Measurements from ENCODE around the gene RASSF5. TPM values are rescaled to one million over a fixed set of nuclear protein-coding genes. Genes with fewer than 3 reads are reported as not detected.

RASSF5 gene
- total and polyA plus RNA-seq, 2 of the 13 experiments (the other 11 are each of a cell fraction or from before 2014, with no cell fraction given), result 0.18 to 0.40 TPM

GRCh38 chr1:206470692-206471414 is 36.5 kb upstream of the RASSF5 start (continued):
- TF ChIP-seq ZNF362 (CRISPR knock-in tag; IDR thresholded peaks at IDR 0.05; ENCODE audit: borderline replicate concordance) (no peak), ATF6 (CRISPR knock-in tag; conservative IDR thresholded peaks at IDR 0.05) (no peak), ZNF598 (CRISPR knock-in tag; IDR thresholded peaks at IDR 0.05; ENCODE audit: borderline replicate concordance) (no peak), ZNF335 (CRISPR knock-in tag; IDR thresholded peaks at IDR 0.05) (no peak), HNRNPL (IDR thresholded peaks at IDR 0.05; ENCODE audit: low read depth, low read length) (0 out of 2 replicates have a peak, but pooled peaks have one; percentile 32), FOXA1 (IDR thresholded peaks at IDR 0.05) (no peak), FOXA1 (CRISPR knock-in tag; IDR thresholded peaks at IDR 0.05) (no peak), ZNF572 (CRISPR knock-in tag; IDR thresholded peaks at IDR 0.05) (peak; percentile 99), ZNF777 (CRISPR knock-in tag; IDR thresholded peaks at IDR 0.05) (peak; percentile 38; the same call in 1 of the 2 replicates), GABPA (IDR thresholded peaks at IDR 0.05; ENCODE audit: low read depth, low read length) (no peak; the same call in 1 of the 2 replicates), GABPA (CRISPR knock-in tag; IDR thresholded peaks at IDR 0.05; ENCODE audit: low read depth) (peak; percentile 70), ZMYM4 (CRISPR knock-in tag; IDR thresholded peaks at IDR 0.05) (peak; percentile 20; the same call in 1 of the 2 replicates), PHF21A (CRISPR knock-in tag; IDR thresholded peaks at IDR 0.05) (no peak), IKZF5 (CRISPR knock-in tag; IDR thresholded peaks at IDR 0.05) (no peak), E2F2 (CRISPR knock-in tag; IDR thresholded peaks at IDR 0.05; ENCODE audit: borderline replicate concordance) (no peak), ZNF256 (CRISPR knock-in tag; conservative IDR thresholded peaks at IDR 0.05) (no peak), DR1 (CRISPR knock-in tag; IDR thresholded peaks at IDR 0.05) (no peak), EHMT2 (IDR thresholded peaks at IDR 0.05; ENCODE audit: borderline replicate concordance, low read depth, low read length) (no peak), ZNF558 (CRISPR knock-in tag; IDR thresholded peaks at IDR 0.05; ENCODE audit: borderline replicate concordance) (no peak), ZHX1 (CRISPR knock-in tag; IDR thresholded peaks at IDR 0.05; ENCODE audit: low read depth) (no peak), NPAS2 (CRISPR knock-in tag; IDR thresholded peaks at IDR 0.05; ENCODE audit: borderline replicate concordance) (no peak), SAP130 (CRISPR knock-in tag; IDR thresholded peaks at IDR 0.05; ENCODE audit: low read depth) (peak; percentile 48), ZNF274 (CRISPR knock-in tag; IDR thresholded peaks at IDR 0.05) (peak; percentile 57; the same call in 1 of the 2 replicates)
